HCT116 (cell line): ENCODE data around the gene CCDC30. TPM values are rescaled to one million over a fixed set of nuclear protein-coding genes. Genes with fewer than 3 reads are reported as not detected.

Source experiments
- ATAC-seq: fragments of 200-7000 bp; cut with Tn5 transposase; 2 replicates; pipeline ENCODE4 v1.9.1; 2020; ENCODE audit warnings: mild to moderate bottlenecking, moderate library complexity
- BruUV-seq: library from RNA; stranded (reverse); fragments of 400-500 nt; replicated peaks from 2 replicates; lab custom pipeline; 2021; lab: Mats Ljungman, UMichigan
- CTCF ChIA-PET: fragments of 300-600 bp; sonication (Branson Sonifier 250); formaldehyde crosslinking; loops from one replicate; lab custom pipeline; 2021; ENCODE audit warnings: antibody characterized with exemption; lab: Charles Lee
- POLR2A ChIA-PET: fragments of 300-600, 350-600 bp; sonication (Branson Sonifier 250); formaldehyde crosslinking; loops from one replicate; lab custom pipeline; 2021; ENCODE audit warnings: antibody characterized with exemption; lab: Charles Lee
- RAD21 ChIA-PET, 2 experiments: fragments of 300-600 bp; sonication (Branson Sonifier 250); formaldehyde crosslinking; loops; one replicate each; lab custom pipeline; 2023; ENCODE audit warnings: low total read pairs in 2 of 2; ENCODE audit not compliant: uncharacterized antibody in 2 of 2, unreplicated experiment in 2 of 2, low non-redundant PET in 1 of 2; lab: Charles Lee
- DNase-seq: peaks from one replicate; pipeline ENCODE4 v3.0.0-alpha.2; 2010; ENCODE audit warnings: low read depth, low spot score
- H2AFZ ChIP-seq: fragments of 200-600 bp; shearing (Covaris generic), sonication (generic); 2 replicates; pipeline ENCODE4 v1.6.1; 2017; ENCODE audit warnings: low read depth, mixed run types, mixed read lengths, antibody characterized with exemption, low read length; ENCODE audit not compliant: poor library complexity, severe bottlenecking
- H3K27ac ChIP-seq: 2 replicates; pipeline ENCODE4 v1.5.1; 2012; ENCODE audit warnings: low read depth, low read length
- H3K27me3 ChIP-seq: fragments of 200-600 bp; sonication (generic); 2 replicates; pipeline ENCODE4 v1.6.1; 2016; ENCODE audit warnings: mixed run types, low read length, mixed read lengths; ENCODE audit not compliant: insufficient read depth
- H3K36me3 ChIP-seq, 2 experiments: fragments of 200-500 bp in 1 of 2; fragments of 200-600 bp in 1 of 2; sonication (Bioruptor generic) in 1 of 2; sonication (generic) in 1 of 2; 2 replicates each; pipeline versions ENCODE4 v1.5.1 to v1.6.1; 2014 to 2016; ENCODE audit warnings: low read length in 2 of 2, inconsistent platforms in 1 of 2, mixed read lengths in 1 of 2, mixed run types in 1 of 2; ENCODE audit not compliant: insufficient read depth in 2 of 2, control insufficient read depth in 1 of 2
- H3K4me1 ChIP-seq, 2 experiments: fragments of 200-600 bp in 1 of 2; sonication (generic) in 1 of 2; 2 replicates each; pipeline versions ENCODE4 v1.5.1 to v1.6.1; 2012 to 2017; ENCODE audit warnings: low read length in 2 of 2, inconsistent platforms in 1 of 2, mild to moderate bottlenecking in 1 of 2, mixed read lengths in 1 of 2, mixed run types in 1 of 2, moderate library complexity in 1 of 2; ENCODE audit not compliant: insufficient read depth in 2 of 2, control insufficient read depth in 1 of 2
- H3K4me2 ChIP-seq: fragments of 200-600 bp; sonication (generic); 2 replicates; pipeline ENCODE4 v1.6.1; 2017; ENCODE audit warnings: mixed run types, low read length, mixed read lengths
- H3K4me3 ChIP-seq, 2 experiments: fragments of 200-600 bp in 1 of 2; sonication (generic) in 1 of 2; replicated peaks in 1 of 2; 2 replicates each; pipeline ENCODE4 v1.5.1; 2011 to 2016; ENCODE audit warnings: low read length in 2 of 2, control low read depth in 1 of 2, low read depth in 1 of 2, mild to moderate bottlenecking in 1 of 2, mixed read lengths in 1 of 2, mixed run types in 1 of 2
- H3K79me2 ChIP-seq: fragments of 200-600 bp; sonication (generic); 2 replicates; pipeline ENCODE4 v1.6.1; 2017; ENCODE audit warnings: mild to moderate bottlenecking, mixed run types, low read length, moderate library complexity, mixed read lengths; ENCODE audit not compliant: insufficient read depth
- H3K9ac ChIP-seq: fragments of 200-600 bp; sonication (generic); 2 replicates; pipeline ENCODE4 v1.6.1; 2016; ENCODE audit warnings: low read length, mixed read lengths
- H3K9me2 ChIP-seq: fragments of 200-600 bp; sonication (generic), shearing (Covaris generic); 2 replicates; pipeline ENCODE4 v1.6.1; 2017; ENCODE audit warnings: mixed run types, mild to moderate bottlenecking, moderate library complexity; ENCODE audit not compliant: insufficient read depth
- H3K9me3 ChIP-seq, 2 experiments: fragments of 200-500 bp in 1 of 2; fragments of 200-600 bp in 1 of 2; sonication (Bioruptor generic) in 1 of 2; sonication (generic) in 1 of 2; 2 replicates each; pipeline ENCODE4 v1.6.1; 2014 to 2017; ENCODE audit warnings: low read length in 2 of 2, mixed read lengths in 2 of 2, inconsistent platforms in 1 of 2, low read depth in 1 of 2, mild to moderate bottlenecking in 1 of 2, mixed run types in 1 of 2, moderate library complexity in 1 of 2; ENCODE audit not compliant: control insufficient read depth in 1 of 2, insufficient read depth in 1 of 2
- H4K20me1 ChIP-seq: fragments of 200-600 bp; sonication (generic), shearing (Covaris generic); 2 replicates; pipeline ENCODE4 v1.6.1; 2017; ENCODE audit warnings: mixed run types, mild to moderate bottlenecking, moderate library complexity; ENCODE audit not compliant: insufficient read depth
- CBX3 ChIP-seq: IDR thresholded peaks from 2 replicates; pipeline ENCODE4 v1.6.1; 2012; ENCODE audit warnings: low read depth
- CEBPB ChIP-seq: IDR thresholded peaks from 2 replicates; pipeline ENCODE4 v1.6.1; 2012; ENCODE audit warnings: low read depth
- ELF1 ChIP-seq: IDR thresholded peaks from 2 replicates; pipeline ENCODE4 v1.6.1; 2012; ENCODE audit warnings: low read depth, borderline replicate concordance
- EZH2phosphoT487 ChIP-seq: fragments of 200-600 bp; IDR thresholded peaks from 2 replicates; pipeline ENCODE4 v1.6.1; 2018; ENCODE audit warnings: antibody characterized with exemption, borderline replicate concordance
- JUND ChIP-seq: IDR thresholded peaks from 2 replicates; pipeline ENCODE4 v1.6.1; 2012
- POLR2A ChIP-seq: IDR thresholded peaks from 2 replicates; pipeline ENCODE4 v1.7.0; 2011; ENCODE audit warnings: borderline replicate concordance; ENCODE audit not compliant: insufficient read depth, insufficient read length; ENCODE audit errors: extremely low read depth
- POLR2AphosphoS5 ChIP-seq: IDR thresholded peaks from 2 replicates; pipeline ENCODE4 v1.6.1; 2011; ENCODE audit warnings: mild to moderate bottlenecking, low read depth, low read length, moderate library complexity
- RAD21 ChIP-seq: IDR thresholded peaks from 2 replicates; pipeline ENCODE4 v1.6.1; 2012; ENCODE audit warnings: low read depth, mild to moderate bottlenecking
- SIN3A ChIP-seq: IDR thresholded peaks from 2 replicates; pipeline ENCODE4 v1.6.1; 2012; ENCODE audit warnings: low read depth
- SP1 ChIP-seq: IDR thresholded peaks from 2 replicates; pipeline ENCODE4 v1.6.1; 2012; ENCODE audit warnings: low read depth
- SRF ChIP-seq: IDR thresholded peaks from 2 replicates; pipeline ENCODE4 v1.6.1; 2012; ENCODE audit warnings: low read depth
- TCF7L2 ChIP-seq: IDR thresholded peaks from 2 replicates; pipeline ENCODE4 v1.7.0; 2011; ENCODE audit warnings: borderline replicate concordance, inconsistent platforms; ENCODE audit not compliant: insufficient read depth, insufficient read length; ENCODE audit errors: extremely low read depth
- YY1 ChIP-seq: IDR thresholded peaks from 2 replicates; pipeline ENCODE4 v1.6.1; 2011; ENCODE audit warnings: low read length, low read depth, moderate library complexity, mild to moderate bottlenecking; ENCODE audit not compliant: insufficient replicate concordance; ENCODE audit errors: extremely low read depth
- ZFX ChIP-seq: fragments of 450-650 bp; IDR thresholded peaks from 2 replicates; pipeline ENCODE4 v1.6.1; 2017
- ZNF274 ChIP-seq: fragments of 200-500 bp; sonication (Bioruptor generic); IDR thresholded peaks from 2 replicates; pipeline ENCODE4 v1.6.1; 2014; ENCODE audit warnings: mild to moderate bottlenecking, low read depth, low read length, inconsistent platforms
- intact Hi-C: fragments of 100-400 bp; cut with micrococcal nuclease; formaldehyde crosslinking; loops from 2 replicates; pipeline ENCODE4 v1.10.0; 2022
- total RNA-seq: library from RNA; stranded (reverse); gene quantifications from one replicate; pipeline ENCODE4 v1.2.1, GENCODE V29; 2021; ENCODE audit not compliant: unreplicated experiment
- TF ChIP-seq, protein P1 (sequence below): IDR thresholded peaks from 2 replicates; pipeline ENCODE4 v1.6.1; 2012
- TF ChIP-seq, protein P2 (sequence below): IDR thresholded peaks from 2 replicates; pipeline ENCODE4 v1.6.1; 2012; ENCODE audit warnings: low read depth
- TF ChIP-seq, protein P3 (sequence below): IDR thresholded peaks from 2 replicates; pipeline ENCODE4 v1.6.1; 2011; ENCODE audit warnings: mild to moderate bottlenecking, low read length, moderate library complexity; ENCODE audit not compliant: insufficient replicate concordance; ENCODE audit errors: extremely low read depth
- TF ChIP-seq, protein P4 (sequence below): IDR thresholded peaks from 2 replicates; pipeline ENCODE4 v1.6.1; 2012
- TF ChIP-seq, protein P5 (sequence below), 3 experiments: fragments of 200-600 bp in 1 of 3; sonication (generic) in 1 of 3; IDR thresholded peaks in 2 of 3; conservative IDR thresholded peaks in 1 of 3; 2 replicates each; pipeline ENCODE4 v1.5.1; 2012 to 2017; ENCODE audit warnings: low read depth in 2 of 3, low read length in 2 of 3, antibody characterized with exemption in 1 of 3, borderline replicate concordance in 1 of 3, control low read depth in 1 of 3, mild to moderate bottlenecking in 1 of 3, mixed read lengths in 1 of 3, mixed run types in 1 of 3, moderate library complexity in 1 of 3; ENCODE audit not compliant: insufficient read depth in 1 of 3

The CCDC30 gene
- total RNA-seq, 1 experiment from 2014 or later: 2.0 TPM

DNA sequence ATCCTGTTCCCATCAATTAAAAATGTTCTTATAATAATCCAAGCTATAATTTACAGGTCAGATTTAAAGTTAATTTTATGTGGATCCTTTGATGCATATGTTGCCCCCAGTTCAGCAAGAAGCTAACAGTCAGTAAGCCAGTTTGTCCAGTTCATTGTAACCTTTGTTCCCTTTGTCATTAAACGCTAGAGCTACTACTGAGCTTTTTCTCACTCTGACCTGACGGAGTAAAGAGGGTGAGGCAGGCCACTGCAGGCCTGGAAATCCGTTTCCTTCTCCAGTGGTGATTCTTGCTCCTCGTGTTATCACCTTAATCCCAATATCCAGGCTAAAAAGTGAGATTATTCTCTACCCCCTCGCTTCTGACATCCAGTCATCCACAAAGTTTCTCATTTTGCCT lies 229.4 kb downstream of the CCDC30 start:
- intact Hi-C loops: no loop called here
- no peak overlapping the region for H3K4me3 ChIP-seq
- H3K9ac ChIP-seq: no peak overlapping the region
- H2AFZ ChIP-seq: no peak overlapping the region
- ChIA-PET RAD21 (no interaction called here), POLR2A (interaction anchor here (1.6 kb wide), 1 partner anchor 10 kb away, joined by 9 read pairs; the partner anchor contains the start of gene YBX1), CTCF (no interaction called here)
- DNase-seq (no peak), ATAC-seq (no peak)
- peaks cover 95% of the 10 kb centered on the region; the same call in 1 of the 2 replicates for H4K20me1 ChIP-seq
- peaks cover 11 to 19% of the 10 kb centered on the region in 2 experiments; a peak in 3 of 4 replicates for H3K4me1 ChIP-seq
- H3K9me3 ChIP-seq: no peaks in the 10 kb centered on the region
- BruUV-seq: no TSS peak
- H3K36me3 ChIP-seq: peaks cover 21 to 68% of the 10 kb centered on the region in 2 experiments
- no peaks in the 10 kb centered on the region for H3K9me2 ChIP-seq
- TF ChIP-seq EZH2phosphoT487 (no peak), CBX3 (no peak), CEBPB (no peak), JUND (no peak), YY1 (no peak), TCF7L2 (no peak), ZFX (no peak), SRF (no peak), ZNF274 (no peak), POLR2AphosphoS5 (no peak), SIN3A (no peak), SP1 (no peak), POLR2A (no peak), RAD21 (no peak), ELF1 (no peak)
- TF ChIP-seq, protein P1, sequence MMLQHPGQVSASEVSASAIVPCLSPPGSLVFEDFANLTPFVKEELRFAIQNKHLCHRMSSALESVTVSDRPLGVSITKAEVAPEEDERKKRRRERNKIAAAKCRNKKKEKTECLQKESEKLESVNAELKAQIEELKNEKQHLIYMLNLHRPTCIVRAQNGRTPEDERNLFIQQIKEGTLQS: no peak
- TF ChIP-seq, protein P2, sequence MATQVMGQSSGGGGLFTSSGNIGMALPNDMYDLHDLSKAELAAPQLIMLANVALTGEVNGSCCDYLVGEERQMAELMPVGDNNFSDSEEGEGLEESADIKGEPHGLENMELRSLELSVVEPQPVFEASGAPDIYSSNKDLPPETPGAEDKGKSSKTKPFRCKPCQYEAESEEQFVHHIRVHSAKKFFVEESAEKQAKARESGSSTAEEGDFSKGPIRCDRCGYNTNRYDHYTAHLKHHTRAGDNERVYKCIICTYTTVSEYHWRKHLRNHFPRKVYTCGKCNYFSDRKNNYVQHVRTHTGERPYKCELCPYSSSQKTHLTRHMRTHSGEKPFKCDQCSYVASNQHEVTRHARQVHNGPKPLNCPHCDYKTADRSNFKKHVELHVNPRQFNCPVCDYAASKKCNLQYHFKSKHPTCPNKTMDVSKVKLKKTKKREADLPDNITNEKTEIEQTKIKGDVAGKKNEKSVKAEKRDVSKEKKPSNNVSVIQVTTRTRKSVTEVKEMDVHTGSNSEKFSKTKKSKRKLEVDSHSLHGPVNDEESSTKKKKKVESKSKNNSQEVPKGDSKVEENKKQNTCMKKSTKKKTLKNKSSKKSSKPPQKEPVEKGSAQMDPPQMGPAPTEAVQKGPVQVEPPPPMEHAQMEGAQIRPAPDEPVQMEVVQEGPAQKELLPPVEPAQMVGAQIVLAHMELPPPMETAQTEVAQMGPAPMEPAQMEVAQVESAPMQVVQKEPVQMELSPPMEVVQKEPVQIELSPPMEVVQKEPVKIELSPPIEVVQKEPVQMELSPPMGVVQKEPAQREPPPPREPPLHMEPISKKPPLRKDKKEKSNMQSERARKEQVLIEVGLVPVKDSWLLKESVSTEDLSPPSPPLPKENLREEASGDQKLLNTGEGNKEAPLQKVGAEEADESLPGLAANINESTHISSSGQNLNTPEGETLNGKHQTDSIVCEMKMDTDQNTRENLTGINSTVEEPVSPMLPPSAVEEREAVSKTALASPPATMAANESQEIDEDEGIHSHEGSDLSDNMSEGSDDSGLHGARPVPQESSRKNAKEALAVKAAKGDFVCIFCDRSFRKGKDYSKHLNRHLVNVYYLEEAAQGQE: no peak
- TF ChIP-seq, protein P3, sequence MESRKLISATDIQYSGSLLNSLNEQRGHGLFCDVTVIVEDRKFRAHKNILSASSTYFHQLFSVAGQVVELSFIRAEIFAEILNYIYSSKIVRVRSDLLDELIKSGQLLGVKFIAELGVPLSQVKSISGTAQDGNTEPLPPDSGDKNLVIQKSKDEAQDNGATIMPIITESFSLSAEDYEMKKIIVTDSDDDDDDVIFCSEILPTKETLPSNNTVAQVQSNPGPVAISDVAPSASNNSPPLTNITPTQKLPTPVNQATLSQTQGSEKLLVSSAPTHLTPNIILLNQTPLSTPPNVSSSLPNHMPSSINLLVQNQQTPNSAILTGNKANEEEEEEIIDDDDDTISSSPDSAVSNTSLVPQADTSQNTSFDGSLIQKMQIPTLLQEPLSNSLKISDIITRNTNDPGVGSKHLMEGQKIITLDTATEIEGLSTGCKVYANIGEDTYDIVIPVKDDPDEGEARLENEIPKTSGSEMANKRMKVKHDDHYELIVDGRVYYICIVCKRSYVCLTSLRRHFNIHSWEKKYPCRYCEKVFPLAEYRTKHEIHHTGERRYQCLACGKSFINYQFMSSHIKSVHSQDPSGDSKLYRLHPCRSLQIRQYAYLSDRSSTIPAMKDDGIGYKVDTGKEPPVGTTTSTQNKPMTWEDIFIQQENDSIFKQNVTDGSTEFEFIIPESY: no peak
- TF ChIP-seq, protein P4, sequence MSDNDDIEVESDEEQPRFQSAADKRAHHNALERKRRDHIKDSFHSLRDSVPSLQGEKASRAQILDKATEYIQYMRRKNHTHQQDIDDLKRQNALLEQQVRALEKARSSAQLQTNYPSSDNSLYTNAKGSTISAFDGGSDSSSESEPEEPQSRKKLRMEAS: no peak
- TF ChIP-seq, protein P5, sequence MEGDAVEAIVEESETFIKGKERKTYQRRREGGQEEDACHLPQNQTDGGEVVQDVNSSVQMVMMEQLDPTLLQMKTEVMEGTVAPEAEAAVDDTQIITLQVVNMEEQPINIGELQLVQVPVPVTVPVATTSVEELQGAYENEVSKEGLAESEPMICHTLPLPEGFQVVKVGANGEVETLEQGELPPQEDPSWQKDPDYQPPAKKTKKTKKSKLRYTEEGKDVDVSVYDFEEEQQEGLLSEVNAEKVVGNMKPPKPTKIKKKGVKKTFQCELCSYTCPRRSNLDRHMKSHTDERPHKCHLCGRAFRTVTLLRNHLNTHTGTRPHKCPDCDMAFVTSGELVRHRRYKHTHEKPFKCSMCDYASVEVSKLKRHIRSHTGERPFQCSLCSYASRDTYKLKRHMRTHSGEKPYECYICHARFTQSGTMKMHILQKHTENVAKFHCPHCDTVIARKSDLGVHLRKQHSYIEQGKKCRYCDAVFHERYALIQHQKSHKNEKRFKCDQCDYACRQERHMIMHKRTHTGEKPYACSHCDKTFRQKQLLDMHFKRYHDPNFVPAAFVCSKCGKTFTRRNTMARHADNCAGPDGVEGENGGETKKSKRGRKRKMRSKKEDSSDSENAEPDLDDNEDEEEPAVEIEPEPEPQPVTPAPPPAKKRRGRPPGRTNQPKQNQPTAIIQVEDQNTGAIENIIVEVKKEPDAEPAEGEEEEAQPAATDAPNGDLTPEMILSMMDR (IDR thresholded peaks at IDR 0.05 in 2 of 3, conservative IDR thresholded peaks at IDR 0.05 in 1 of 3; ENCODE audit: borderline replicate concordance in 1 of 3, insufficient read depth in 1 of 3, low read depth in 2 of 3, low read length in 2 of 3): no peak
- H3K27ac ChIP-seq: no peak overlapping the region
- H3K79me2 ChIP-seq: peaks cover 100% of the 10 kb centered on the region
- H3K27me3 ChIP-seq: no peaks in the 10 kb centered on the region
- H3K4me2 ChIP-seq: no peak overlapping the region
